ENCODE results near the gene ZNF148. TPM values are rescaled to one million over a fixed set of nuclear protein-coding genes. Genes with fewer than 3 reads are reported as not detected.

Gene ZNF148
- total RNA-seq, 2 donors from 2014 or later, result 33.8 to 37.8 TPM

DNA sequence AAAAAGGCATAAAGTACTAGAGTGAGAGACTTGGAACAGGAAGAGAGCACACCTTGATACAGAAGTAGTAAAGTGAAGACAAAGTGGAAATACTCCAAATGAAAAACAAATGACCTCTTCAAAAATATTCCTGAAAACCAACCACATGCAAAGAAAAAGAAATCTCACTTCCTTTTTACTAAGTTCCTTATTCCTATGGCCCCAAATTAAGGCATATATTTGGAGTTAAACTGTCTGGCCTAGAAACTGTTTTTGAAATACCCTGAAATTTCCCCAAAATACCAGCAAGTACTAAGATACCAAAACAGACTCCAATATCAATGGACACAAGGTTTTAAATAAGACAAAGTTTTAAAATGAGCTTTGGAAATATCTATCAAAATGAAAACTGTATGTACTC is 58.2 kb downstream of the ZNF148 start:
- H3K27ac Mint-ChIP-seq, result no peak overlapping the region

DNA sequence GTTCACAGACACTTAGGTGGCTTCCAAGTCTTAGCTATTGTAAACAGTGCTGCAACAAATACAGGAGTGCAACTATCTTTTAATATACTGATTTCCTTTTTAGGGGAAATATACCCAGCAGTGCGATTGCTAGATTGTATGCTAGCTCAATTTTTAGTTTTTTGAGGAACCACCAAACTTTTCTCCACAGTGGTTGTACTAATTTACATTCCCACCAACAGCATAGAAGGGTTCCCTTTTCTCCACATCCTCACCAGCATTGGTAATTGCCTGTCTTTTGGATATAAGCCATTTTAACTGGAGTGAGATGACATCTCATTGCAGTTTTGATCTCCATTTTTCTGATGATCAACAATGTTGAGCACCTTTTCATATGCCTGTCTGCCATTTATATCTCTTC is 58.9 kb downstream of the ZNF148 start:
- 97 to 100% methylated on average over 1 of the region's 1 CpG for WGBS, 2 experiments (ENCODE audit: insufficient coverage in 1 of 2, insufficient read length in 1 of 2)
- no peaks in the 10 kb centered on the region for H3K27me3 Mint-ChIP-seq (ENCODE audit: insufficient read depth)

More for the DNA sequence above, 58.2 kb downstream of the ZNF148 start:
- no peak overlapping the region for H3K4me3 Mint-ChIP-seq
- H3K36me3 ChIP-seq (ENCODE audit: control insufficient read depth, insufficient read depth, low read length), result peaks cover 34% of the 10 kb centered on the region
- peaks cover 20% of the 10 kb centered on the region for H3K4me1 Mint-ChIP-seq
- H3K27ac ChIP-seq (ENCODE audit: low read depth, low read length), result no peak overlapping the region
- H3K4me3 ChIP-seq (ENCODE audit: low read length), result no peak overlapping the region
- TF ChIP-seq, protein P1, sequence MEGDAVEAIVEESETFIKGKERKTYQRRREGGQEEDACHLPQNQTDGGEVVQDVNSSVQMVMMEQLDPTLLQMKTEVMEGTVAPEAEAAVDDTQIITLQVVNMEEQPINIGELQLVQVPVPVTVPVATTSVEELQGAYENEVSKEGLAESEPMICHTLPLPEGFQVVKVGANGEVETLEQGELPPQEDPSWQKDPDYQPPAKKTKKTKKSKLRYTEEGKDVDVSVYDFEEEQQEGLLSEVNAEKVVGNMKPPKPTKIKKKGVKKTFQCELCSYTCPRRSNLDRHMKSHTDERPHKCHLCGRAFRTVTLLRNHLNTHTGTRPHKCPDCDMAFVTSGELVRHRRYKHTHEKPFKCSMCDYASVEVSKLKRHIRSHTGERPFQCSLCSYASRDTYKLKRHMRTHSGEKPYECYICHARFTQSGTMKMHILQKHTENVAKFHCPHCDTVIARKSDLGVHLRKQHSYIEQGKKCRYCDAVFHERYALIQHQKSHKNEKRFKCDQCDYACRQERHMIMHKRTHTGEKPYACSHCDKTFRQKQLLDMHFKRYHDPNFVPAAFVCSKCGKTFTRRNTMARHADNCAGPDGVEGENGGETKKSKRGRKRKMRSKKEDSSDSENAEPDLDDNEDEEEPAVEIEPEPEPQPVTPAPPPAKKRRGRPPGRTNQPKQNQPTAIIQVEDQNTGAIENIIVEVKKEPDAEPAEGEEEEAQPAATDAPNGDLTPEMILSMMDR (conservative IDR thresholded peaks at IDR 0.05), result no peak
- no peak for DNase-seq
- H3K9me3 ChIP-seq (ENCODE audit: control insufficient read depth, low read length), result no peaks in the 10 kb centered on the region
- H3K27me3 Mint-ChIP-seq (ENCODE audit: insufficient read depth), result no peaks in the 10 kb centered on the region
- peaks cover 24% of the 10 kb centered on the region for H3K36me3 Mint-ChIP-seq (ENCODE audit: low read depth)
- H3K4me1 ChIP-seq (ENCODE audit: control insufficient read depth, insufficient read depth, low read length), result no peaks in the 10 kb centered on the region
- no peak overlapping the region for H3K9ac ChIP-seq (ENCODE audit: extremely low read depth, low read length, poor library complexity, severe bottlenecking)
- no peaks in the 10 kb centered on the region for H3K9me3 Mint-ChIP-seq
- no peaks in the 10 kb centered on the region for H3K27me3 ChIP-seq (ENCODE audit: control insufficient read depth, insufficient read depth, low read length, poor library complexity, severe bottlenecking)

DNA sequence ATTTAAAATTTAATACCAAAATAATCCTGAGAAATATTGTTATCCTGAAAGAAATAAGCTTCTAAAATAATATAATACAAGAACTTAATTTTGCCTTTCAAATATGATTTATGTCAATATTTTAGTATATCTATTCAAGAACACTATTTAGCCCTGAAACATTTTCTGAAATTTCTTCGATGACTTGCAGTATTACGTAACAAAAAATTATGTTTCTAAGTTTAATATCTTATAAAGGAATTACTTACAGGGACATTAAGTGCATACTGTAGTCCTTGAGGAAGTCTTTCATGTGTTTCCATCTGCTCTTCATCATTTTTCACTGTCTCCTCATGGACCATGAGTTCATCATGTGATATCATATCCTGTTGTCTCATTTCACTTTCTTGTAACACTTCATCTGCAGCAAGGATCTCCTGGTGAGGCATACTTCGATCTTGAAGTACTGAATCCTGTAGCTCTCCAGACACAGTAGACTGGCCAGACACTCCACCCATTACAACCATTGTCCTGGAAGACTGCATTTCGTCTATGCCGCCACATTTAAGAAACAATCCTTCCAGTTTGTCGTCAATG is 62.0 kb downstream of the ZNF148 start:
- no peaks in the 10 kb centered on the region for H3K4me1 ChIP-seq (ENCODE audit: control insufficient read depth, insufficient read depth, low read length)

More for the DNA sequence above, 58.9 kb downstream of the ZNF148 start:
- Histone ChIP-seq H3K27ac (ENCODE audit: low read depth, low read length) (no peak overlapping the region), H3K27me3 (ENCODE audit: control insufficient read depth, insufficient read depth, low read length, poor library complexity, severe bottlenecking) (no peaks in the 10 kb centered on the region), H3K4me3 (ENCODE audit: low read length) (no peak overlapping the region), H3K9ac (ENCODE audit: extremely low read depth, low read length, poor library complexity, severe bottlenecking) (no peak overlapping the region), H3K36me3 (ENCODE audit: control insufficient read depth, insufficient read depth, low read length) (peaks cover 38% of the 10 kb centered on the region), H3K4me1 (ENCODE audit: control insufficient read depth, insufficient read depth, low read length) (no peaks in the 10 kb centered on the region), H3K9me3 (ENCODE audit: control insufficient read depth, low read length) (no peaks in the 10 kb centered on the region)
- Mint-ChIP-seq H3K4me1 (peaks cover 20% of the 10 kb centered on the region), H3K4me3 (no peak overlapping the region), H3K9me3 (no peaks in the 10 kb centered on the region), H3K36me3 (ENCODE audit: low read depth) (peaks cover 29% of the 10 kb centered on the region), H3K27ac (no peak overlapping the region)
- DNase-seq, result no peak
- TF ChIP-seq, protein P1 (conservative IDR thresholded peaks at IDR 0.05), result no peak

More for the DNA sequence above, 62.0 kb downstream of the ZNF148 start:
- H3K9ac ChIP-seq (ENCODE audit: extremely low read depth, low read length, poor library complexity, severe bottlenecking), result no peak overlapping the region
- Mint-ChIP-seq H3K27me3 (ENCODE audit: insufficient read depth) (no peaks in the 10 kb centered on the region), H3K36me3 (ENCODE audit: low read depth) (peaks cover 49% of the 10 kb centered on the region), H3K4me1 (peaks cover 2% of the 10 kb centered on the region), H3K9me3 (no peaks in the 10 kb centered on the region), H3K4me3 (no peak overlapping the region), H3K27ac (no peak overlapping the region)
- no peak overlapping the region for H3K4me3 ChIP-seq (ENCODE audit: low read length)
- H3K36me3 ChIP-seq (ENCODE audit: control insufficient read depth, insufficient read depth, low read length), result peaks cover 53% of the 10 kb centered on the region
- TF ChIP-seq, protein P1 (conservative IDR thresholded peaks at IDR 0.05), result no peak
- no peak overlapping the region for H3K27ac ChIP-seq (ENCODE audit: low read depth, low read length)
- 97 to 98% methylated on average over 3 to 6 of the region's 6 CpGs for WGBS, 2 experiments (ENCODE audit: insufficient coverage in 1 of 2, insufficient read length in 1 of 2)
- no peak for DNase-seq
- no peaks in the 10 kb centered on the region for H3K27me3 ChIP-seq (ENCODE audit: control insufficient read depth, insufficient read depth, low read length, poor library complexity, severe bottlenecking)
- peaks cover 2% of the 10 kb centered on the region for H3K9me3 ChIP-seq (ENCODE audit: control insufficient read depth, low read length)
